ENCODE results near the gene HNF1A. TPM values are rescaled to one million over a fixed set of nuclear protein-coding genes. Genes with fewer than 3 reads are reported as not detected.

HNF1A gene
- total and polyA plus RNA-seq, 2 donors (not counting 1 experiment from before 2014, with no cell fraction given): not detected

- Histone ChIP-seq H3K79me2 (ENCODE audit: control insufficient read depth, insufficient read depth, low read length) (peaks cover 33% of the 10 kb centered on the region), H2AFZ (ENCODE audit: insufficient read depth, low read depth, low read length, poor library complexity, severe bottlenecking) (no peak overlapping the region), H3K4me1 (ENCODE audit: control insufficient read depth in 2 of 2, insufficient read depth in 2 of 2, low read length in 2 of 2) (peaks cover 4 to 7% of the 10 kb centered on the region in 2 donors), H3K9ac (ENCODE audit: low read length) (no peak overlapping the region), H3K27ac (ENCODE audit: low read length in 2 of 2) (no peak overlapping the region), H4K20me1 (ENCODE audit: control insufficient read depth, insufficient read depth, low read length, poor library complexity, severe bottlenecking) (no peaks in the 10 kb centered on the region), H3K4me3 (ENCODE audit: control extremely low read depth in 1 of 5, extremely low read depth in 1 of 5, insufficient read depth in 1 of 5, low read depth in 2 of 5, low read length in 4 of 5) (no peak overlapping the region), H3K36me3 (replicated peaks in 1 of 2; ENCODE audit: control extremely low read depth in 1 of 2, control insufficient read depth in 1 of 2, extremely low read depth in 1 of 2, insufficient read depth in 2 of 2, low read length in 1 of 2) (peaks cover 11 to 39% of the 10 kb centered on the region in 2 experiments), H3K4me2 (replicated peaks; ENCODE audit: low read depth, low read length, poor library complexity, severe bottlenecking) (no peak overlapping the region), H3K27me3 (replicated peaks in 1 of 4; ENCODE audit: control extremely low read depth in 1 of 4, control insufficient read depth in 3 of 4, insufficient read depth in 4 of 4, low read length in 3 of 4) (no peaks in the 10 kb centered on the region), H3K9me3 (ENCODE audit: control extremely low read depth in 1 of 3, control insufficient read depth in 2 of 3, insufficient read depth in 1 of 3, low read length in 2 of 3) (no peaks in the 10 kb centered on the region)
- no peak for ATAC-seq (ENCODE audit: low read depth)
- ChIA-PET CTCF (interaction anchor here (1.2 kb wide), 1 partner anchor 84 kb away, joined by 3 read pairs; no protein-coding TSS in a partner anchor), POLR2A (no interaction called here)
- no peak for DNase-seq
- peaks cover 14% of the 10 kb centered on the region for H3K4me1 Mint-ChIP-seq
- no peaks in the 10 kb centered on the region for H3K27me3 Mint-ChIP-seq
- TF ChIP-seq EZH2 (IDR thresholded peaks at IDR 0.05; ENCODE audit: borderline replicate concordance, insufficient read depth, low read depth, low read length, poor library complexity, severe bottlenecking) (no peak), CTCF (IDR thresholded peaks at IDR 0.05) (no peak)
- 95% methylated on average over 3 of the region's 6 CpGs for WGBS (ENCODE audit: insufficient coverage)
- intact Hi-C loops (cut with micrococcal nuclease): no loop called here
- no peak overlapping the region for H3K27ac Mint-ChIP-seq
- no peak overlapping the region for H3K4me3 Mint-ChIP-seq
- H3K9me3 Mint-ChIP-seq (ENCODE audit: insufficient read depth): no peaks in the 10 kb centered on the region
Measured at GRCh38 chr12:121011820-121012219, 33.5 kb downstream of the HNF1A start.

GRCh38 chr12:121013715-121014114 is 35.4 kb downstream of the HNF1A start:
- Mint-ChIP-seq H3K4me1 (peaks cover 14% of the 10 kb centered on the region), H3K4me3 (no peak overlapping the region), H3K27ac (no peak overlapping the region), H3K9me3 (ENCODE audit: insufficient read depth) (no peaks in the 10 kb centered on the region), H3K27me3 (no peaks in the 10 kb centered on the region)
- Histone ChIP-seq H3K4me2 (replicated peaks; ENCODE audit: low read depth, low read length, poor library complexity, severe bottlenecking) (no peak overlapping the region), H3K27me3 (replicated peaks in 1 of 4; ENCODE audit: control extremely low read depth in 1 of 4, control insufficient read depth in 3 of 4, insufficient read depth in 4 of 4, low read length in 3 of 4) (no peaks in the 10 kb centered on the region), H3K4me3 (ENCODE audit: control extremely low read depth in 1 of 5, extremely low read depth in 1 of 5, insufficient read depth in 1 of 5, low read depth in 2 of 5, low read length in 4 of 5) (no peak overlapping the region), H3K79me2 (ENCODE audit: control insufficient read depth, insufficient read depth, low read length) (peaks cover 33% of the 10 kb centered on the region), H3K9ac (ENCODE audit: low read length) (no peak overlapping the region), H2AFZ (ENCODE audit: insufficient read depth, low read depth, low read length, poor library complexity, severe bottlenecking) (no peak overlapping the region), H4K20me1 (ENCODE audit: control insufficient read depth, insufficient read depth, low read length, poor library complexity, severe bottlenecking) (no peaks in the 10 kb centered on the region), H3K9me3 (ENCODE audit: control extremely low read depth in 1 of 3, control insufficient read depth in 2 of 3, insufficient read depth in 1 of 3, low read length in 2 of 3) (no peaks in the 10 kb centered on the region), H3K36me3 (replicated peaks in 1 of 2; ENCODE audit: control extremely low read depth in 1 of 2, control insufficient read depth in 1 of 2, extremely low read depth in 1 of 2, insufficient read depth in 2 of 2, low read length in 1 of 2) (peaks cover 8 to 27% of the 10 kb centered on the region in 2 experiments), H3K27ac (ENCODE audit: low read length in 2 of 2) (no peak overlapping the region), H3K4me1 (ENCODE audit: control insufficient read depth in 2 of 2, insufficient read depth in 2 of 2, low read length in 2 of 2) (peaks cover 4 to 7% of the 10 kb centered on the region in 2 donors)
- ChIA-PET POLR2A (interaction anchor here (0.7 kb wide), 1 partner anchor 434 kb away, joined by 4 read pairs; no protein-coding TSS in a partner anchor), CTCF (no interaction called here)
- no peak for TF ChIP-seq EZH2 (IDR thresholded peaks at IDR 0.05; ENCODE audit: borderline replicate concordance, insufficient read depth, low read depth, low read length, poor library complexity, severe bottlenecking)
- no peak for TF ChIP-seq CTCF (IDR thresholded peaks at IDR 0.05)
- intact Hi-C loops (cut with micrococcal nuclease): no loop called here
- DNase-seq: no peak
- WGBS (ENCODE audit: insufficient coverage): 100% methylated on average over 1 of the region's 3 CpGs
- ATAC-seq (ENCODE audit: low read depth): no peak
